HepG2 (cell line): ENCODE measurements around the gene BRD8. TPM values are rescaled to one million over a fixed set of nuclear protein-coding genes. Genes with fewer than 3 reads are reported as not detected.

Source experiments
- BRCA1 ChIP-seq: sonication (generic); formaldehyde crosslinking; IDR thresholded peaks from 2 replicates; pipeline ENCODE4 v1.4.0; 2020; ENCODE audit warnings: missing genetic modification reagents
- EP300 ChIP-seq, 3 experiments: sonication (generic) in 1 of 3; formaldehyde crosslinking in 1 of 3; IDR thresholded peaks; 2 replicates each; pipeline versions ENCODE4 v1.5.1 to v1.6.1; 2011 to 2020; ENCODE audit warnings: low read depth in 2 of 3, low read length in 2 of 3, borderline replicate concordance in 1 of 3, improper control_type of control experiment in 1 of 3, mild to moderate bottlenecking in 1 of 3, missing genetic modification reagents in 1 of 3, moderate library complexity in 1 of 3
- ONECUT2 ChIP-seq: sonication (generic); formaldehyde crosslinking; IDR thresholded peaks from 2 replicates; pipeline ENCODE4 v1.4.0; 2020; ENCODE audit warnings: missing genetic modification reagents
- PPARG ChIP-seq: conservative IDR thresholded peaks from 2 replicates; pipeline ENCODE4 v1.6.1; 2016; ENCODE audit warnings: missing biosample characterization, missing genetic modification reagents
- SIN3A ChIP-seq: IDR thresholded peaks from 2 replicates; pipeline ENCODE4 v1.6.1; 2011; ENCODE audit warnings: low read depth, mild to moderate bottlenecking, control low read depth, low read length, borderline replicate concordance
- TBX2 ChIP-seq: sonication (generic); formaldehyde crosslinking; IDR thresholded peaks from 2 replicates; pipeline ENCODE4 v1.5.0; 2020; ENCODE audit warnings: missing genetic modification reagents, mild to moderate bottlenecking, borderline replicate concordance
- YEATS4 ChIP-seq: sonication (generic); formaldehyde crosslinking; IDR thresholded peaks from 2 replicates; pipeline ENCODE4 v1.4.0; 2020; ENCODE audit warnings: missing genetic modification reagents, borderline replicate concordance
- ZFP82 ChIP-seq: sonication (generic); formaldehyde crosslinking; IDR thresholded peaks from 2 replicates; pipeline ENCODE4 v1.5.1; 2020; ENCODE audit warnings: mild to moderate bottlenecking, missing genetic modification reagents, borderline replicate concordance
- ZNF282 ChIP-seq: fragments of 450-650 bp; IDR thresholded peaks from 2 replicates; pipeline ENCODE4 v1.6.1; 2018; ENCODE audit not compliant: partially characterized antibody
- ZNF44 ChIP-seq: sonication (generic); formaldehyde crosslinking; IDR thresholded peaks from 2 replicates; pipeline ENCODE4 v1.5.1; 2020; ENCODE audit warnings: mild to moderate bottlenecking, missing genetic modification reagents
- ZNF589 ChIP-seq: sonication (generic); formaldehyde crosslinking; conservative IDR thresholded peaks from 2 replicates; pipeline ENCODE4 v1.8.0; 2022; ENCODE audit warnings: mild to moderate bottlenecking, moderate library complexity, missing genetic modification reagents
- ZNF607 ChIP-seq: sonication (generic); formaldehyde crosslinking; IDR thresholded peaks from 2 replicates; pipeline ENCODE4 v1.5.1; 2020; ENCODE audit warnings: missing genetic modification reagents, mild to moderate bottlenecking, borderline replicate concordance
- ZNF891 ChIP-seq: sonication (generic); formaldehyde crosslinking; IDR thresholded peaks from 2 replicates; pipeline ENCODE4 v1.5.0; 2020; ENCODE audit warnings: mild to moderate bottlenecking, missing genetic modification reagents
- polyA plus RNA-seq, 8 experiments: library from polyadenylated mRNA; depleted of rRNA in 3 of 8; stranded (reverse) in 7 of 8; unstranded in 1 of 8; fragments of >200 nt; fragmentation: Illumina TruSeq in 4 of 8; extraction: Trizol in 4 of 8; gene quantifications; 2 replicates each; pipeline versions ENCODE4 v1.2.1 to v1.2.3, GENCODE V29; 2011 to 2016; ENCODE audit warnings: low read depth in 4 of 8, missing spikeins in 1 of 8, mixed read lengths in 1 of 8; ENCODE audit not compliant: insufficient read depth in 1 of 8
- total RNA-seq, 5 experiments: library from RNA; depleted of rRNA; stranded (reverse); fragments of >200 nt; fragmentation: Illumina TruSeq; extraction: Trizol; gene quantifications; 2 replicates each; pipeline ENCODE4 v1.2.3, GENCODE V29; 2016; ENCODE audit warnings: low read depth in 1 of 5
- TF ChIP-seq, protein P1 (sequence below): sonication (generic); formaldehyde crosslinking; IDR thresholded peaks from one replicate; pipeline ENCODE4 v1.5.1; 2020; ENCODE audit warnings: mild to moderate bottlenecking, missing genetic modification reagents; ENCODE audit errors: not compliant biosample characterization
- TF ChIP-seq, protein P2 (sequence below): sonication (generic); formaldehyde crosslinking; IDR thresholded peaks from 2 replicates; pipeline ENCODE4 v1.5.0; 2020; ENCODE audit warnings: mild to moderate bottlenecking, missing genetic modification reagents, moderate library complexity
- TF ChIP-seq, protein P3 (sequence below): IDR thresholded peaks from 2 replicates; pipeline ENCODE4 v1.6.1; 2012; ENCODE audit warnings: inconsistent platforms
- TF ChIP-seq, protein P4 (sequence below): IDR thresholded peaks from 2 replicates; pipeline ENCODE4 v1.6.1; 2018; ENCODE audit warnings: missing genetic modification reagents, mild to moderate bottlenecking, missing compliant biosample characterization

The BRD8 gene
- total and polyA plus RNA-seq, 2 of the 13 experiments (the other 11 are each of a cell fraction or from before 2014, with no cell fraction given) = 62.5 to 71.1 TPM

DNA sequence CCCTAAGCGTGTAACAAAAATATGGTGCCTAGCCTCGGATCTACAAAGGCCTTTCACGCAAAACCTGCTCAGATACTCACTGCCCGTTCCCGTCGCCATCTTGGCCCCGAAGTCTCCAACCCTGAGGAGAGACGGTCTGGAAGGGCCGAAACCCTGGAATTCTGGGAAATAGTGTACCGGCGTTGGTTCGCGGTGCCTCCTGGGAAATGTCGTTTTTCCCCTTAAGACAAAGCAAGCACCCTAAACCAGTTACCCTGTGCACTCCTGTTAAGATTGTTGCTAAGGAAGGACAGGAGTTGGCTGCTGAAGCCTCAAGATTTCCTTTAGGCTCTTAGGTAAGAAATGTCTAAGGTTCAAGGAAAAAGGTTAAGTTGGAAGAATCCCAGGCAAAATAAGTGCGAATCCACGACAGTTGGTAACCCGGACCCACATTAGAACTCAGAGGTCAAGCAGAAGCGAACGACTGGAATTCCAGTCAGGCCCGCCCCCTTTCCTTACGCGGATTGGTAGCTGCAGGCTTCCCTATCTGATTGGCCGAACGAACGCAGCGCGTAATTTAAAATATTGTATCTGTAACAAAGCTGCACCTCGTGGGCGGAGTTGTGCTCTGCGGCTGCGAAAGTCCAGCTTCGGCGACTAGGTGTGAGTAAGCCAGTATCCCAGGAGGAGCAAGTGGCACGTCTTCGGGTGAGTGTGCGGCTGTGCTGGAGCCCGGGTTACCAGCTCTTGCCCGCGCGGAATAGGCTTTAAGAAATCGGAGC, at the start of gene BRD8, which contains the start of gene KIF20A (continued):
- TF ChIP-seq, protein P1, sequence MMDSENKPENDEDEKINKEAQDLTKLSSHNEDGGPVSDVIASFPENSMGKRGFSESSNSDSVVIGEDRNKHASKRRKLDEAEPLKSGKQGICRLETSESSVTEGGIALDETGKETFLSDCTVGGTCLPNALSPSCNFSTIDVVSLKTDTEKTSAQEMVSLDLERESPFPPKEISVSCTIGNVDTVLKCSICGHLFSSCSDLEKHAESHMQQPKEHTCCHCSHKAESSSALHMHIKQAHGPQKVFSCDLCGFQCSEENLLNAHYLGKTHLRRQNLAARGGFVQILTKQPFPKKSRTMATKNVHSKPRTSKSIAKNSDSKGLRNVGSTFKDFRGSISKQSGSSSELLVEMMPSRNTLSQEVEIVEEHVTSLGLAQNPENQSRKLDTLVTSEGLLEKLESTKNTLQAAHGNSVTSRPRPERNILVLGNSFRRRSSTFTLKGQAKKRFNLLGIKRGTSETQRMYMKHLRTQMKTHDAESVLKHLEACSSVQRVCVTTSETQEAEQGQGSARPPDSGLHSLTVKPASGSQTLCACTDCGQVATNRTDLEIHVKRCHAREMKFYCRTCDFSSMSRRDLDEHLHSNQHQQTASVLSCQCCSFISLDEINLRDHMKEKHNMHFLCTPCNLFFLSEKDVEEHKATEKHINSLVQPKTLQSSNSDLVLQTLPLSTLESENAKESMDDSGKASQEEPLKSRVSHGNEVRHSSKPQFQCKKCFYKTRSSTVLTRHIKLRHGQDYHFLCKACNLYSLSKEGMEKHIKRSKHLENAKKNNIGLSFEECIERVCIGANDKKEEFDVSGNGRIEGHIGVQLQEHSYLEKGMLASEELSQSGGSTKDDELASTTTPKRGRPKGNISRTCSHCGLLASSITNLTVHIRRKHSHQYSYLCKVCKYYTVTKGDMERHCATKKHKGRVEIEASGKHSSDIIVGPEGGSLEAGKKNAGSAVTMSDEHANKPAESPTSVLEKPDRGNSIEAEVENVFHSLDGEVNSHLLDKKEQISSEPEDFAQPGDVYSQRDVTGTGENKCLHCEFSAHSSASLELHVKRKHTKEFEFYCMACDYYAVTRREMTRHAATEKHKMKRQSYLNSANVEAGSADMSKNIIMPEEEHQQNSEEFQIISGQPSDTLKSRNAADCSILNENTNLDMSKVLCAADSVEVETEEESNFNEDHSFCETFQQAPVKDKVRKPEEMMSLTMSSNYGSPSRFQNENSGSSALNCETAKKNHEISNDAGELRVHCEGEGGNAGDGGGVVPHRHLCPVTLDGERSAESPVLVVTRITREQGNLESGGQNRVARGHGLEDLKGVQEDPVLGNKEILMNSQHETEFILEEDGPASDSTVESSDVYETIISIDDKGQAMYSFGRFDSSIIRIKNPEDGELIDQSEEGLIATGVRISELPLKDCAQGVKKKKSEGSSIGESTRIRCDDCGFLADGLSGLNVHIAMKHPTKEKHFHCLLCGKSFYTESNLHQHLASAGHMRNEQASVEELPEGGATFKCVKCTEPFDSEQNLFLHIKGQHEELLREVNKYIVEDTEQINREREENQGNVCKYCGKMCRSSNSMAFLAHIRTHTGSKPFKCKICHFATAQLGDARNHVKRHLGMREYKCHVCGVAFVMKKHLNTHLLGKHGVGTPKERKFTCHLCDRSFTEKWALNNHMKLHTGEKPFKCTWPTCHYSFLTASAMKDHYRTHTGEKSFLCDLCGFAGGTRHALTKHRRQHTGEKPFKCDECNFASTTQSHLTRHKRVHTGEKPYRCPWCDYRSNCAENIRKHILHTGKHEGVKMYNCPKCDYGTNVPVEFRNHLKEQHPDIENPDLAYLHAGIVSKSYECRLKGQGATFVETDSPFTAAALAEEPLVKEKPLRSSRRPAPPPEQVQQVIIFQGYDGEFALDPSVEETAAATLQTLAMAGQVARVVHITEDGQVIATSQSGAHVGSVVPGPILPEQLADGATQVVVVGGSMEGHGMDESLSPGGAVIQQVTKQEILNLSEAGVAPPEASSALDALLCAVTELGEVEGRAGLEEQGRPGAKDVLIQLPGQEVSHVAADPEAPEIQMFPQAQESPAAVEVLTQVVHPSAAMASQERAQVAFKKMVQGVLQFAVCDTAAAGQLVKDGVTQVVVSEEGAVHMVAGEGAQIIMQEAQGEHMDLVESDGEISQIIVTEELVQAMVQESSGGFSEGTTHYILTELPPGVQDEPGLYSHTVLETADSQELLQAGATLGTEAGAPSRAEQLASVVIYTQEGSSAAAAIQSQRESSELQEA (CRISPR knock-in tag) = peak; percentile 14
- peak; percentile 11; the same call in 1 of the 2 replicates for TF ChIP-seq PPARG
- TF ChIP-seq, protein P2, sequence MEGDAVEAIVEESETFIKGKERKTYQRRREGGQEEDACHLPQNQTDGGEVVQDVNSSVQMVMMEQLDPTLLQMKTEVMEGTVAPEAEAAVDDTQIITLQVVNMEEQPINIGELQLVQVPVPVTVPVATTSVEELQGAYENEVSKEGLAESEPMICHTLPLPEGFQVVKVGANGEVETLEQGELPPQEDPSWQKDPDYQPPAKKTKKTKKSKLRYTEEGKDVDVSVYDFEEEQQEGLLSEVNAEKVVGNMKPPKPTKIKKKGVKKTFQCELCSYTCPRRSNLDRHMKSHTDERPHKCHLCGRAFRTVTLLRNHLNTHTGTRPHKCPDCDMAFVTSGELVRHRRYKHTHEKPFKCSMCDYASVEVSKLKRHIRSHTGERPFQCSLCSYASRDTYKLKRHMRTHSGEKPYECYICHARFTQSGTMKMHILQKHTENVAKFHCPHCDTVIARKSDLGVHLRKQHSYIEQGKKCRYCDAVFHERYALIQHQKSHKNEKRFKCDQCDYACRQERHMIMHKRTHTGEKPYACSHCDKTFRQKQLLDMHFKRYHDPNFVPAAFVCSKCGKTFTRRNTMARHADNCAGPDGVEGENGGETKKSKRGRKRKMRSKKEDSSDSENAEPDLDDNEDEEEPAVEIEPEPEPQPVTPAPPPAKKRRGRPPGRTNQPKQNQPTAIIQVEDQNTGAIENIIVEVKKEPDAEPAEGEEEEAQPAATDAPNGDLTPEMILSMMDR (CRISPR knock-in tag) = peak; percentile 15; the same call in 1 of the 2 replicates
- no peak for TF ChIP-seq ZFP82 (CRISPR knock-in tag)
- peak; percentile 100 for TF ChIP-seq SIN3A
- TF ChIP-seq, protein P3, sequence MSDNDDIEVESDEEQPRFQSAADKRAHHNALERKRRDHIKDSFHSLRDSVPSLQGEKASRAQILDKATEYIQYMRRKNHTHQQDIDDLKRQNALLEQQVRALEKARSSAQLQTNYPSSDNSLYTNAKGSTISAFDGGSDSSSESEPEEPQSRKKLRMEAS = peak; percentile 97
- TF ChIP-seq, protein P4, sequence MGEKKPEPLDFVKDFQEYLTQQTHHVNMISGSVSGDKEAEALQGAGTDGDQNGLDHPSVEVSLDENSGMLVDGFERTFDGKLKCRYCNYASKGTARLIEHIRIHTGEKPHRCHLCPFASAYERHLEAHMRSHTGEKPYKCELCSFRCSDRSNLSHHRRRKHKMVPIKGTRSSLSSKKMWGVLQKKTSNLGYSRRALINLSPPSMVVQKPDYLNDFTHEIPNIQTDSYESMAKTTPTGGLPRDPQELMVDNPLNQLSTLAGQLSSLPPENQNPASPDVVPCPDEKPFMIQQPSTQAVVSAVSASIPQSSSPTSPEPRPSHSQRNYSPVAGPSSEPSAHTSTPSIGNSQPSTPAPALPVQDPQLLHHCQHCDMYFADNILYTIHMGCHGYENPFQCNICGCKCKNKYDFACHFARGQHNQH (CRISPR knock-in tag) = 0 out of 2 replicates have a peak, but pooled peaks have one; percentile 28
- 0 out of 2 replicates have a peak, but pooled peaks have one; percentile 62 for TF ChIP-seq ZNF607 (CRISPR knock-in tag)
- TF ChIP-seq EP300 (IDR thresholded peaks at IDR 0.05; ENCODE audit: low read depth in 2 of 2, low read length in 2 of 2) = peak in 1 of 2 experiments; percentile 42; a peak in 1 of 4 replicates
- no peak for TF ChIP-seq EP300 (CRISPR knock-in tag; IDR thresholded peaks at IDR 0.05; ENCODE audit: borderline replicate concordance)
- TF ChIP-seq BRCA1 (CRISPR knock-in tag) = 0 out of 2 replicates have a peak, but pooled peaks have one; percentile 1
- no peak for TF ChIP-seq ZNF282
- TF ChIP-seq ZNF589 = no peak
- TF ChIP-seq ZNF891 (CRISPR knock-in tag) = no peak
- peak; percentile 52 for TF ChIP-seq TBX2 (CRISPR knock-in tag)
- TF ChIP-seq ONECUT2 = 0 out of 2 replicates have a peak, but pooled peaks have one; percentile 31
- TF ChIP-seq ZNF44 (CRISPR knock-in tag) = no peak
- TF ChIP-seq YEATS4 (CRISPR knock-in tag) = peak; percentile 51; the same call in 1 of the 2 replicates
